ENCODE data around the gene KL. TPM values are rescaled to one million over a fixed set of nuclear protein-coding genes. Genes with fewer than 3 reads are reported as not detected.

Gene KL
- polyA plus RNA-seq, 1 donor: 58.3 TPM

- DNase-seq: no peak
Measured at GRCh38 chr13:33110713-33111413, 94.6 kb downstream of the KL start.

DNA sequence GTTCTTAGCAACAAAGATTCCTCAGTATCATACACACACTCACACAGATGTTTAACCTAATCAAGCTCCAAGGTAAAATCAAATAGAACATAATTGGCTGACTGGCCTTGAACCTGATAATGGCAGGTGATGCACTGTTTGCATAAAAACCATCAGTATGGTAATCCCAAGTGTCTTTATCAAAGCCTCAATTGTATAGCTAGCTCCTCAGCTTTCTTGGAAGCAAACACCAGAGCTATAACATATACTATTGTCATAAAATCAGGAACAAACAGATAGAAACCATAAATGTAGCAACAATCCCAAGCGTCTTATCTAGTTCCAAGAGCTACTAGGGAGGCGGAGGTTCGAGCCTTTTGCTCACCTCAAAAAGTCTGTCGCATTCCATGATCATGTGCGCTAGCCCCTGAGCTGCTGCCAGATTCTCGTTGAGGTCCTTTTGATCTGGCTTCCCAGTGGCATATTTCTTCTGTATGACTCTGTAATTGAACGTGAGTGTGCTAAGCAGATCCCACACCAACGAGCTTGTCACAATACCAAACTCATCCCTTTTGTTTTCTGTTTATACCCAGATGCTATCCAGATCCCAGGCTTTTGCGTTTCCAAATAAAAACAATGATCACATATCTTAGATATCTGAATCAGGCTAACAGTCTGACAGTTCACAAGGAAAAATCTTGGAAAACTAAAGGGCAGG lies 95.3 kb downstream of the KL start:
- no peak for DNase-seq

DNA sequence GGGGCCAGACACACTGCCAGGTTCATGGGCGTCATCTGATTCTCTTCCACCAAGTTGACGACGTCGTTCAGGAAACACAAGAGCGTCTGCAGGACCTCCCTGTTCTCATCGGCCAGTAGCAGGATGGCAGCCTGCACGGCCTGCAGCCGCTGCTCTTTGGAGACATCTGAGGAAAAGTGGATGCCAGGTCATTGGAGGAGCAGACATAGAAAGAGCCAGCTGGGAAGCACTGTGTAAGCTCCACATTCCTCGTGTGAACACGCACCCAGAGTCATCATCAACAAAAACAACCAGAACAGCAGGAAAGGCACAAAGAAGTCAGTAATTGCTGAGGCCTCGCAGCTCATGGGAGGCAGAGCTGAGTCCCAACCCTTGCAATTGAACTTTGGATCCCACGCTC lies 96.5 kb downstream of the KL start:
- no peak for DNase-seq

- no peak for DNase-seq
Measured at GRCh38 chr13:33114146-33114545, 97.9 kb downstream of the KL start.

DNA sequence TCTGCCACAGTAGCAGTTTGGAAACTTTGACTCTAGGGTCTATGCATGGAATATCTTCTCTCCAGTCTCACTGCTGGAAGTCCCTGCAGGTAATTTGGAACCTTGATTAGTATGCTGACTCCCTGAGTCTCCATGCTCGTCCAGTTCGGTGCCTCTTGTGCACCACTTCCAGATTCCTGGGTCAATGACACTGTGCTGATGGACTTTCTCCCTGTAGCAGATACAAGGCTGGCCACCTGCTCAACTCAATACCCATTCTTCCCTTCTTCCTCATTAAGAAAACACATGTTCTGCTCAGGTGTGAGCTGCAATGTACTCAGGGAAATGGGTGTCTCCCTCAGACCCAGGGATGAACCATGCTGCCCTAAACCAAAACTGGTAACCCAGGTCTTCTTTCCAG lies 99.1 kb downstream of the KL start:
- DNase-seq: no peak

Measured in left kidney (tissue), 2 donors.